ENCODE data around the gene AMHR2. TPM values are rescaled to one million over a fixed set of nuclear protein-coding genes. Genes with fewer than 3 reads are reported as not detected.
A peak's percentile ranks its signal among the peaks of the same experiment; 100 is the strongest.
"Not testable (repeated sequence)": the region's sequence is repeated elsewhere in the genome, so short reads cannot be mapped to it uniquely, and the experiment has no call there.

The AMHR2 gene
- total RNA-seq, 1 donor from 2014 or later, result not detected

- no peaks in the 10 kb centered on the region for H3K4me1 Mint-ChIP-seq (ENCODE audit: low read depth)
- H3K27ac Mint-ChIP-seq (ENCODE audit: unreplicated experiment), result no peak overlapping the region
- H3K9me3 Mint-ChIP-seq (ENCODE audit: low read depth), result no peaks in the 10 kb centered on the region
- TF ChIP-seq CTCF (IDR thresholded peaks at IDR 0.05), result no peak
- no peaks in the 10 kb centered on the region for H3K27me3 Mint-ChIP-seq (ENCODE audit: low read depth)
- H3K4me3 Mint-ChIP-seq (ENCODE audit: unreplicated experiment), result no peak overlapping the region
- DNase-seq (ENCODE audit: low spot score), result no peak
- peaks cover 11% of the 10 kb centered on the region for H3K36me3 Mint-ChIP-seq (ENCODE audit: low read depth)
Measured at GRCh38 chr12:53402871-53403270, 20.8 kb upstream of the AMHR2 start.

DNA sequence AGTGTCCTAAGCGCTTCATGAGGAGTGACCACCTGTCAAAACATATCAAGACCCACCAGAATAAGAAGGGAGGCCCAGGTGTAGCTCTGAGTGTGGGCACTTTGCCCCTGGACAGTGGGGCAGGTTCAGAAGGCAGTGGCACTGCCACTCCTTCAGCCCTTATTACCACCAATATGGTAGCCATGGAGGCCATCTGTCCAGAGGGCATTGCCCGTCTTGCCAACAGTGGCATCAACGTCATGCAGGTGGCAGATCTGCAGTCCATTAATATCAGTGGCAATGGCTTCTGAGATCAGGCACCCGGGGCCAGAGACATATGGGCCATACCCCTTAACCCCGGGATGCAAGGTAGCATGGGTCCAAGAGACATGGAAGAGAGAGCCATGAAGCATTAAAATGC is 12.7 kb upstream of the AMHR2 start:
- Mint-ChIP-seq H3K9me3 (ENCODE audit: low read depth) (no peaks in the 10 kb centered on the region), H3K27me3 (ENCODE audit: low read depth) (no peaks in the 10 kb centered on the region), H3K4me1 (ENCODE audit: low read depth) (peaks cover 39% of the 10 kb centered on the region), H3K4me3 (ENCODE audit: unreplicated experiment) (no peak overlapping the region), H3K27ac (ENCODE audit: unreplicated experiment) (peak overlapping the region; percentile 12), H3K36me3 (ENCODE audit: low read depth) (peaks cover 26% of the 10 kb centered on the region)
- peak; percentile 43 for DNase-seq (ENCODE audit: low spot score)
- TF ChIP-seq CTCF (IDR thresholded peaks at IDR 0.05), result no peak

GRCh38 chr12:53413485-53414204 is 10.0 kb upstream of the AMHR2 start:
- Mint-ChIP-seq H3K9me3 (ENCODE audit: low read depth) (no peaks in the 10 kb centered on the region), H3K4me3 (ENCODE audit: unreplicated experiment) (no peak overlapping the region), H3K27me3 (ENCODE audit: low read depth) (no peaks in the 10 kb centered on the region), H3K4me1 (ENCODE audit: low read depth) (peaks cover 44% of the 10 kb centered on the region), H3K36me3 (ENCODE audit: low read depth) (peaks cover 21% of the 10 kb centered on the region), H3K27ac (ENCODE audit: unreplicated experiment) (peak overlapping the region; percentile 32)
- TF ChIP-seq CTCF (IDR thresholded peaks at IDR 0.05), result no peak
- DNase-seq (ENCODE audit: low spot score), result no peak

DNA sequence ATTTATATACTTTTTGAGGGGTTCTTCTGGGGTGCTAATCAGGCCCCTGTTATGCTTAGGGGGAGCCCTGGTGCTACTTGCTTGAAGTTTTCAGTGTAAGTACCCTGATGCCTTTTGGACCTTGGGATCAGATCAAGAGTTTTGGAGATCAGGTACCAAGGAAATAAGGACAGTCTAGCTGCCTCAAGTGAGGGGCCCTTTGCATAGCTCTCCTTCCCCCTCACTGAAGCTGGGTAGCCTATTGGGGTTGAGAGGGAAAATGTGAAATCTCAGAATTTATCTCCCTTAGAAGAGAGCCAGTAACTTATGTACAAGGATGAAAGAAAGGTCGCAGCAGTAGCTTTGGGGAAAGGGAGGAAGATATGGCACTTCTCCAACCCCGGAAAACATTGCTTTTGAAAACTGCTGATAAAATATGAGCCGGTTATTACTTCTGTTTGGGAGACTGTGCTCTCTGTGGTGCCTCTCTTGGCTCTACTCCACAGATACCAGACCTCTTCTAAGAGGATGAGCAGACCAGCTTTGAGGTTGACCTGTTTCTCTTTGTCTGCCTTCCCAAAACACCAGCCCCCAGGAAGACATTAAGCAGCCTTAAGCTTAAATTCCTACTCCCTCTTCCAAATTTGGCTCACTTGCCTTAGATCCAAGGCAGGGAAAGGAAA is 8.8 kb upstream of the AMHR2 start:
- H3K4me3 Mint-ChIP-seq (ENCODE audit: unreplicated experiment), result no peak overlapping the region
- no peak for TF ChIP-seq CTCF (IDR thresholded peaks at IDR 0.05)
- peaks cover 47% of the 10 kb centered on the region for H3K4me1 Mint-ChIP-seq (ENCODE audit: low read depth)
- H3K36me3 Mint-ChIP-seq (ENCODE audit: low read depth), result peaks cover 17% of the 10 kb centered on the region
- no peaks in the 10 kb centered on the region for H3K27me3 Mint-ChIP-seq (ENCODE audit: low read depth)
- H3K27ac Mint-ChIP-seq (ENCODE audit: unreplicated experiment), result peak overlapping the region; percentile 50
- H3K9me3 Mint-ChIP-seq (ENCODE audit: low read depth), result no peaks in the 10 kb centered on the region
- DNase-seq (ENCODE audit: low spot score), result no peak

GRCh38 chr12:53415752-53416389 is 7.8 kb upstream of the AMHR2 start:
- DNase-seq (ENCODE audit: low spot score); H3K4me3 Mint-ChIP-seq (ENCODE audit: unreplicated experiment); H3K27me3 Mint-ChIP-seq (ENCODE audit: low read depth); H3K9me3 Mint-ChIP-seq (ENCODE audit: low read depth); H3K27ac Mint-ChIP-seq (ENCODE audit: unreplicated experiment): not testable (repeated sequence)
- peaks cover 12% of the 10 kb centered on the region for H3K36me3 Mint-ChIP-seq (ENCODE audit: low read depth)
- H3K4me1 Mint-ChIP-seq (ENCODE audit: low read depth), result peaks cover 51% of the 10 kb centered on the region

DNA sequence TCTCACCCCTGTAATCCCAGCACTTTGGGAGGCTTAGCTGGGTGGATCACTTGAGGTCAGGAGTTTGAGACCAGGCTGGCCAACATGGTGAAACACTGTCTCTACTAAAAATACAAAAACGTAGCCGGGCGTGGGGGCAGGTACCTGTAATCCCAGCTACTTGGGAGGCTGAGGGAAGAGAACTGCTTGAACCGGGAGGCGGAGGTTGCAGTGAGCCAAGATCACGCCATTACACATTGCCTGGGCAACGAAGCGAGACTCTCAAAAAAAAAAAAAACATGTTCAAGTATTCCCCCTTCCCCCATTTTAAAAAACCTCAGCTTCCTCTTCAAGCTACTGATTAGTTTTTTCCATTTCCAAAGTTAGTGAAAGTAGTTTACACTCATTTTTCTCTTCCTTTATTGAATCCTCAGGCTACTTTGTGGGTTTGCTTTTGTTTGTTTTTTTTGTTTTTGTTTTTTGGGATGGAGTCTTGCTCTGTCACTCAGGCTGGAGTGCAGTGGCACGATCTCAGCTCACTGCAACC is 6.3 kb upstream of the AMHR2 start:
- peaks cover 51% of the 10 kb centered on the region for H3K4me1 Mint-ChIP-seq (ENCODE audit: low read depth)
- H3K36me3 Mint-ChIP-seq (ENCODE audit: low read depth); H3K27me3 Mint-ChIP-seq (ENCODE audit: low read depth); H3K9me3 Mint-ChIP-seq (ENCODE audit: low read depth); DNase-seq (ENCODE audit: low spot score); H3K27ac Mint-ChIP-seq (ENCODE audit: unreplicated experiment); H3K4me3 Mint-ChIP-seq (ENCODE audit: unreplicated experiment): not testable (repeated sequence)
